Measurements from ENCODE around the gene CLSTN1.

CLSTN1 gene

DNA sequence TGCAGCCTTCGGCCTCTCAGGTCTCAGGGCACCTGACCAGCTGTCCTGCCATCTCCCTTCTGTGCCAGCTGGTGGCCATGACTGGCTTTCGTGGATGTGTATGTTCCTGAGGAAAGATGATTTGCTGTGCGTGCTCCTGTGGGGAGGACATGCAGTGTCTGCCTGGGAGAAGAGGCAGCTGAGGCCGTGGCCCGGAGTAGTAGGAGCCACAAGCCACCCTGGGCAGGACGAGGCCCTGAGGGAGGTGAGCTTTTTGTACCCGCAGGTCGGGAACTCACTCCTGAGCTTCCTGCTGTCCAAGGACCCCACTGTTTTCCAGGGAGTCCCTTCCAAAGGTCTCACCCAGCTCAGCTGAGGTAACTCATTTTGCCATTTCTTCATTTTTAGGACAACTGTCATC lies 113.7 kb downstream of the CLSTN1 start:
- no peak for DNase-seq

DNA sequence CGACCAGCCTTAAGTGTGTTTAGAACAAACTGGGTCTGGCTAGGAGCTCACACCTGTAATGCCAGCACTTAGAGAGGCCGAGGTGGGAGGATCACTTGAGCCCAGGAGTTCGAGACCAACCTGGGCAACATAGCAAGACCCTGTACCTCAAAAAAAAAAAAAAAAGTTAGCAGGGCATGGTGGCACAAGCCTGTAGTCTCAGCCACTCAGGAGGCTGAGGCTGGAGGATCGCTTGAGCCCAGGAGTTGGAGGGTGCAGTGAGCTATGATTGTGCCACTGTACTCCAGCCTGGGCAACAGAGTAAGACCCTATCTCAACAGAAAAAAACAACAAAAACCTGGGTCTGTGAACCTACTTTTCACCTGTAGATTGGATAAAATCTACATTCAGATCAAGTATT lies 117.6 kb downstream of the CLSTN1 start:
- DNase-seq: no peak

DNA sequence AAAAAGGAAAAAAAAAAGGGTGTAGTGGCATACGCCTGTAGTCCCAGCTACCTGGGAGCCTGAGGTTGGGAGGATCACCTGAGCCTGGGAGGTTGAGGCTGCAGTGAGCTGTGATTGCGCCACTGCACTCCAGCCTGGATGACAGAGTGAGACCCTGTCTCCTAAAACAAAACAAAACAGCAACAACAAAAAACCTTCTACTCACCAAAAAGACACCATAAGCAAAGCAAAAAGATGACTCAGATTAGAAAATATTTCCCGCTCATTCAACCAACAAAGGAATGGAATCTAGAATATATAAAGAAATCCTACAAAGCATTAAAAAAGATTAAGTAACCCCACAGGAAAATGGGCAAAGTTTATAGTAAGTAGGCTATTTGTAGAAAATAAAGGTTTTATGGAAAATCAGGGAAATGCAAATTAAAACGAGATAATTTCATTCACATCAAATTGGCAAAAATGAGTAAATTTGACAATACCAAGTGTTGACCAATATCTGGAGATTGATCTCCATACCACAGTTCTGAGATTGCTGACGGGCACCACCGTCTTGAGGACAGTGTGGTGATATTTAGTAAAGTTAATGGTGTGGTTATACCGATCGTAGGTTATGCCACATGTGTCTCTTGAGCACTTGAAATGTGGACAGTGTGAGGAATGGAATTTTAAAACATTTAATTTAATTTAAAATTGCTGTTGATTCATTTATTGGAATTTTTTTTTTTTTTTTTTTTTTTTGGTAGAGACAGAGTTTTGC lies 118.2 kb downstream of the CLSTN1 start:
- peak; percentile 58 for DNase-seq

DNA sequence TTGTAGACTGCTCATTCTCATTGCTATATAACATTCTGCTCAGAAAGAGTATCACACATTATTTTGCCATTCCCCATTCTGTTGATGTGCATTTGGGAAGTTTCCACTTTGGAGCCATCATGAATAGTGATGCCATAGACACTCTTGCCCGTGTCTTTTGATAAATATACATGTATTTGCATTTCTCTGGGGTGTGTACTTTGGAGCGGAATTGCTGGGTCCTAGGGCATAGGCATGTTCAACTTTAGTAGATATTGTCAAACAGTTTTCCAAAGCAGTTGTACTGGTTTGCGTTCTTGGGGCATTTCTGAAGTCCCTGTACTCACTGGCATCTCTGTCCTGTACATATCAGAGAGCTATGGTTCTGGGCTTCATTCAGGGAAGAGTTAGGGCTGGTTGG lies 120.1 kb downstream of the CLSTN1 start:
- DNase-seq: no peak

DNA sequence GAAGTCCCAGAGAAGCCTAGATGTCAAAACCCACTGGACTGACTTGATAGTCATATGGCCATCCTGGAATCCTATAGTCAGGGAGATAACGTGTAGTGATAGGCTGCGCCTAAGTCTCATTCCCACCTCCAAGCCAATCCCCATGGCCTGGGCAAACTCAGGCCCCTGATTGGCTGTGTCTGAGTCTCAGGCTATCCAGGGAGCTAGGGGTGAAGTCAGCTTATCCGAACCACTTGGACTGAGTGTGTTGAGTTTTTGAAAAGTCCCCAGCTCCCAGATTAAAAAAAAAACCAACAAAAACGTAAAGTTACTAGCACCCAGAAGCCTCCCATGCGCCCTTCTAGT lies 120.6 kb downstream of the CLSTN1 start:
- no peak for DNase-seq

DNA sequence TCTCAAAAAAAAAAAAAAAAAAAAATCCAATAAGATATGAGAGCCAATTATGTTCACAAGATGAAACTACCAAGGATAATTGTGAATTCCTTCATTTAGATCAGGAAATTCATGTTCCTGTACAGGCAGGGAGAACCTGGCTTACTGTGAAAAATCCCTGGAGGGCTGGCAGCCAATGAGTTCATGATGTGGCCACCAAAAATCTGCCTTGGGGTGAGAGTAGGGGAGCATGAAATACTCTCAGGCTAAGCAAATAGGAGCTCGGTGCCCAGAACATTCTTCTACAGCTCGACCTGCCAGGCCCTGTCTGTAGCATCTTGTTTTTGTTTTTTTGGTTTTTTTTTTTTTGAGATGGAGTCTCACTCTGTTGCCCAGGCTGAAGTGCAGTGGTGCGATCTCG lies 122.1 kb downstream of the CLSTN1 start:
- DNase-seq: no peak

DNA sequence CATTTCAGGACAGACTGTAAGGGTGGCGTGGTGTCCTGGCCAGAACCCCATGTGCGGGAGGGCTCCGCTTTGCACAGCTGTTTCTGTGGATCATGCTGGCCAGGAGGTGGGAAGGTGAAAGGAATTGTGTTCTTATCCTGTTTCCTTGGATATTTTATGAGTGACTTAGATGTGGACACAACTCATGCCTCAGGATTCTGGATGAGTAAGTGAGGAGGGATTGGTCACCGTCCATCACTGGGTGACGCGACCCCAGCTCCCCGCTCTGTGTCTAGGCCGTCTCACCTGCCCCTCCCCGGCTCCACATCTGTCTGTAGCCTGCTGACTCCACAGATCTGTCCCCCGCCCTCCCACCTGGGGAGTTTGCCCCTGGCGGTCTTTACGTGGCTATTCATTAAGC lies 123.4 kb downstream of the CLSTN1 start:
- DNase-seq: peak; percentile 76

DNA sequence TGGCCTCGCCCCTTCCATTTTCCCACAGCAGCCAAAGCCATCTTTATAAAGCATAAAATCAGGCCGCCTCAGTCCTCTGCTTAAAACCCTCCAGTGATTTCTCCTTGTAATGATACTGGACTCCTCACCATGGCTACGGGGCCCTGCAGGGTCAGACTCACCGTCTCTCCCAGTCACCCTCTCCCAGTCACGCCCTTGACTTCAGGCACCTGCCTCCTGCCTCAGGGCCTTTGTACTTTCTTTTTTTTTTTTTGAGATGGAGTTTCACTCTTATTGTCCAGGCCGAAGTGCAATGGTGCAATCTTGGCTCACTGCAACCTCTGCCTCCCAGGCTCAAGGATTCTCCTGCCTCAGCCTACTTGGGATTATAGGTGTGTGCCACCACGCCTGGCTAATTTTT lies 124.4 kb downstream of the CLSTN1 start:
- DNase-seq: no peak

DNA sequence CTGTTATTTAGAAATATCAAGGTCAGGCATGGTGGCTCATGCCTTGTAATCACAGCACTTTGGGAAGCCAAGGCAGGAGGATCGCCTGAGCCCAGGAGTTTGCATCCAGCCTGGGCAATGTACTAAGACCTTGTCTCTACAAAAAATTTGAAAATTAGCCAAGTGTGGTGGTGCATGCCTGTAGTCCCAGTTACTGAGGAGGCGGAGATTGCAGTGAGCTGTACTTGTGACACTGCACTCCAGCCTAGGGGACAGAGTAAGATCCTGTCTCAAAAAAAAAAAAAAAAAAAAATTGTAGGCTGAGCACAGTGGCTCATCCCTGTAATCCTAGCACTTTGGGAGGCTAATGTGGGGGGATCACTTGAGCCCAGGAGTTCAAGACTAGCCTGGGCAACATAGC lies 127.0 kb downstream of the CLSTN1 start:
- DNase-seq: no peak

DNA sequence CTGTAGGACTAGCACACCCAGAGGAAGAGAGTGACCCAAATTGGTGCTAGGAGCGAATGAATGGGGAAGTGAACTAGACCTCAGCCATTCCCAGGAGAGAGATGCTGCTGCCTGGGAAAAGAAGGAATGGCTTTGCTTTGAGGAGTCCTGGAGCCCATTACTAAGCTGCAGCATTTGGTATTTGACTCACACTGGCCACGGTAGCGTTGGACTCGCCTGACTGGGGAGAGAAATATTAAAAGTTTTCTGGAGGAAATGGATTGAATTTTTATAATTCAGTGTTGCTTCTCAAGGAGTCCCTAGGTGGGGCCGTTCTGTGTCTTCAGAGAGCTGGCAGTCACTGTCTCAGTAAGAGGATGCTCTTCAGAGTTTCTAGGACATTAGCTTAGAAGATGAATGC lies 132.1 kb downstream of the CLSTN1 start:
- peak; percentile 51 for DNase-seq

DNA sequence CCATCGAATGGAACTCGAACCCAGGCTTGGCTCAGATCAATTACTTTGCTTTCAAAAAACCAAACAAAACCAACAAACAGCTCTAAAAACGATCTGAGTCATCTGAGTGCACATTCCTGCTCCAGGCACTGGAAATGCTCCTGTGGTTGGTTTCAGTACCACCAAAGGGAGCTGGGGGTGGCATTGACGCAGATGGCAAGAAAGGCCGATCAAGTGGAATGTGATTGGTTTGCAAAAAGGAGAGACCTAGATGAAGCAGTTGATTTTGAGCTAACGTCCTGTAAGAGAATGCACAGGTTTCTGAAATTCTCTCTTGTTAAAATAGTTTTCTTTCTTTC lies 132.7 kb downstream of the CLSTN1 start:
- DNase-seq: peak; percentile 40

DNA sequence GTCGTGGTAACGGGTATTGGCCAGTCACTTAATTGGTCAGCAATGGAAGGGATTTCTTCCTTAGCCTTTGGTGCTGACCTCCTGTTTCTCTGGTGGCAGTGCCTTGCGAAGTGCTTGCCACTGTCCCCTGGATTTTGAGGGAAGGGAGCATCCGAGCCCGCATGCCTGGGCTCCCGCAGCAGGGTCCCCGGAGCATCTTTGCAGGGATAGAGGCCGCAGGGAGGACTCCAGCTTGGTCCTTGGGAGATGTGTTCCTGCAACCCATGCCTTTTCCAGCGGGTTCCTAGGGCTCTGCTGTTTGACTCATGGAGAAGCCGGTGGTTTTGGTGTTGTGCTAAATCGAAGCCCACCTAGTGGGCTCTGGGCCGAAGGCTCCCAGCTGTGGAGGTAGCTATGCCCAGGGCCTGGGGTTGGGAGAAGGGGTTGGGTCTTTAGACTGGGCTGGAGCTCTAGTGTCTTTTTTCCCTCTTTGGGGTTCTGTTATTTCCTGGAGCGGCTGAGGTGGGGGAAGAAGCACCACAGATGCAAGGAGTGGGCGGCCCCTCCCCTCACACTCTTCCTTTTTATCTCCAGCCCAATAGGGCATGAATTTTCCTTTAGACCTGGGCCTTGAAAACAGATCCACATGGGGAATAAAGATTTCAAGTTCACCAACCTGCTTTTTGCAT lies 133.2 kb downstream of the CLSTN1 start:
- DNase-seq: no peak

DNA sequence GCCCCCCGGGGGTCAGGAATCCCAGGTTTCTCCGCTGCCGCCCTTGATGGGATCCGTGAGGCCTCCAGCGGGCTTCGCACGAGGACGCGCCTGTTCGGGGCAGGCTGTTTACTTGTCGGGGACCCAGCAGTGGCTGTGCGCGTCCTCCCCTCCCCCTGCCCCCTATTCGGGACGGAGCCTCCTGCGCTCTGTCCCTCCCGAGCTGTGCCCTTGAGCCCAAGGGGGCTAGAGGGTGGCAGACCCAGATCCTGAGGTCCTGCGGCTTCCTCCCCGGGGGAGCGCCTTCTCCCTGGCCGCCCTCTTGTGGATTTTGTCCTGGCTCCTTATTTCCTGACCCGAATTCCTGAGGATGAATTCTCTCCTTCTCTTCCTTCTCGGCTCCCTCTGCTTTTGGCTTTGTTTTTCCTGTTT lies 133.8 kb downstream of the CLSTN1 start:
- peak; percentile 22 for DNase-seq

DNA sequence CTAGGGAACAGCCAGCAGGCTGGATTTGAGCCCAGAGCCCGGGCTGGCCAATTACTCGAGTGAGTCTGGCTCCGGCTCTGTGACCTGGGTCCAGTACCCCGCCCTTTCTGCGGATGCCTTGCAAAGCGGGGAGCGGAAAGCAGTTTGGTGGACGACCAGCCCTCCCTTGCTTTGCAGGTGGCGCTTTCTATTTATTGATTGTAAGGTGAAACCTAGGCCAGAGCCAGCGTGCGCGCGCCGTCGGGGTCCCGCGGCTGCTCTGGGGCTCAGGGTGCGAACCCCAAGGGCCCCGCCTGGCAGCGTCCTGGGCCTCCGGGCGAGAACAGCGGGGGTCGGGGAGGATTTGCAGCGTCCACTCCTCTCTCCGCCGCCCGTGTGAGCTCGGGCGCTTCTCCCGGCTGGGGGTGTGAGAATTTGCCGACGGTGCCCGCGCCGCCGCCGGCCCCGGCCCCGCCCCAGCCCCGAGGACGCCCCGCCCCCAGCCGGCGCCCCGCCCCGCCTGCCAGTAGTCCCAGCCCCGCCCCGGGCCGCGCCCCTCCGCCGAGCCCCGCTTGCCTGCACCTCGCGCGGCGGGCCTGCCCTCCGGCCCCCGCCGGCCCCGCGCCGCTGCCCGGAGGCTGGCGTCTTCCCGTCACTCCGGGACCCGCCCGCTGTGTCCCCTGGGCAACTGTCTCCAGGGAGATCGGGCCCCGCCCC lies 134.6 kb downstream of the CLSTN1 start:
- peak; percentile 78 for DNase-seq

DNA sequence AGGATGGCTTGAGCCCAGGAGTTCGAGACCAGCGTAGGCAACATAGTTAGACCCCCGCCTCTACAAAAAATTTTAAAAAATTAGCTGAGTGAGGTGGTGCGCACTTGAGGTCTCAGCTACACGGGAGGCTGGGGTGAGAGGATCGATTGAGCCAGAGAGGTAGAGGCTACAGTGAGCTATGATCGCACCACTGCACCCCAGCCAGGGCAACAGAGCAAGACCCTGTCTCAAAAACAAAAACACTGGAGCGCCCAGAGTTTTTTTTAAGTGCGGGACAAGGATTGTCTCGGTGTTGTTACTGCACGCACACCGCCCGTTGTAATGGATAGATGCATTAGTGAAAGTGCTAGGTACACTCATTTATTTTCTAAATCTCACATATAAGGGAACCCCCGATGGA lies 135.2 kb downstream of the CLSTN1 start:
- no peak for DNase-seq

DNA sequence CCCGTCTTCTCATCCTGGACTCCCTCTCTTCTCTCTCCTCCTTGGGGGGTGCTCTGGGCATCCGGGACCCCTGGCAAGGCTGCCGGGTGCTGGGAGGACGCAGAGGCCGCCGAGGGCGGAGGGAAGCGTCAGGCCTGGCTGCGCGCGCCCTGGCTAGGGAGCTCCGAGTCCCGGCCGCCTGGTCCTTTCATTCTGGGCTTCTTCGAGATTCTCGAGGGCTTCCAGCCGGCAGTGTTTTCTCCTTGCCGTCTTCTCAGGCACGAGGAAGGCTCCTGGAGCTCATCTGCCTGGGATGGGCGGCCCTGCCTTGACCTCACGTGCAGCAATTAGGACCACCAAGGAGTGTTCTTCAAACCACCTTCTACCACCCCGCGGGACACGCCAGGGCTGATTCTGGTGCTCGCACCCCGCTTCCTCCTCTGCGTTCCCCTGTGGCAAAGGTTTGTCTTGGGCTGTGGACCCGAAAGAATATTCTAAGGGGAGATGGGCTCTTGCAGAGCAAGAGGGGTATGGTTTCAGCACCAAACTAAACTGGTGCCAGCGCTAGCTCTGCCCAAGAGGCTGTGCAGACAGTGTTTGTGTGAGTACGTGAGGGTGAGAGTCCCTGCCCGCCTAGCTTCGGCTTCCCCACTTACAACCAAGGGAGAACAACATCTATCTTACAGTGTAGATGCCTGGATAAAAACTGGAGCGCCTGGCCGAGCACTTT lies 135.7 kb downstream of the CLSTN1 start:
- peak; percentile 22 for DNase-seq

DNA sequence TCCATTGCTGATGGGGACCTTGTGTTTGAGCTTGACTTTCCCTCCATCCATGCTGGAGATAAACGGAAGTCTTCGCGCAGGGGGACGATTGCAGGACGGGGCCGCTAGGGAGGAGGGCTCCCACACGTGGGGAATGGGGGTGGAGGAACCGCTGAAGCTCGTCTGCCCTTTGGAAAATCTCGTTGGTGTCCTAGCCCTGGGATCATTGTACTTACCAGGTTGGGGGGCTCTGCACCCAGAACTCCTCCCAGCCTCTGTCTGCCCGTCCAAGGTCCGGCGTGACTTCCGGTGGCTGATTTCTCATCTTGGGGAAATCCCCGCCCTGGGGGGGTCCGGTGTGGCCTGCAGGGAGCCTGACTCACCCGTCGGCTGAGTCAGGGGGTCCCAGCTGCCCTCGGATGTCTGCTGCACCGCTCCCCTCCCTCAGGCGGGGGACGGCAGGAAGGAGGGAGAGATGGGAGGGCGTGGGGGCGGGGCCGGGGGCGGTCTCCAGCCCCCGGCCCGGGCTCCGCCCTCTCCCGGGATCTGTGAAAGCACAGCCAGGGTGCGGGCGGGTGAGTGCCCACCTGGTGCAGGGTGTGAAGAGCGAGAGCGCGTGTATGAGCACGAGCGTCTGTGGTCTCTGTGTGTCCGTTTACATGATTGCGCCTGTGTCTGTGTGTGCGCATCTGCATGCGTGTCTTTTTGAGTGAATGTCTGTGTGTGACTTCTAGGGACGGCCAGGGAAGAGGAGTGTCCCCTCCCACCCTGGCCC lies 136.5 kb downstream of the CLSTN1 start:
- DNase-seq: peak; percentile 87

DNA sequence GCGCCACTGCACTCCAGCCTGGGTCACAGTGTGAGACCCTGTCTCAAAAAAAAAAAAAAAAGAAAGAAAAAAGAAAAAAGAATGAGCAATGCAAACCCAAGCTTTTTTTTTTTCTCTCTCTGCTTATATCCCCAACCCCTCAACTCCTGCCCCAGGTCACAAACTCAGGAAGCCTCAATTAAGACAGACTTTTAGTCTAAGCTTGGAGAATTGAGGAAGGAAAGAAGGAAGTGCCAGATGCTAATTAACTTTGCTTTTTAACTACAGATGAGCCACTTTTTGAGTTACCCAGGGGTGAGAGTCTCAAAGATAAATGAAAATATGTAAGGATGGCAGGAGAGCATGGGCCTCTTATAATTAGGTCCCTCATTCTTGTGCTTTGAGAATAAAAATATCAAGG lies 139.0 kb downstream of the CLSTN1 start:
- no peak for DNase-seq

DNA sequence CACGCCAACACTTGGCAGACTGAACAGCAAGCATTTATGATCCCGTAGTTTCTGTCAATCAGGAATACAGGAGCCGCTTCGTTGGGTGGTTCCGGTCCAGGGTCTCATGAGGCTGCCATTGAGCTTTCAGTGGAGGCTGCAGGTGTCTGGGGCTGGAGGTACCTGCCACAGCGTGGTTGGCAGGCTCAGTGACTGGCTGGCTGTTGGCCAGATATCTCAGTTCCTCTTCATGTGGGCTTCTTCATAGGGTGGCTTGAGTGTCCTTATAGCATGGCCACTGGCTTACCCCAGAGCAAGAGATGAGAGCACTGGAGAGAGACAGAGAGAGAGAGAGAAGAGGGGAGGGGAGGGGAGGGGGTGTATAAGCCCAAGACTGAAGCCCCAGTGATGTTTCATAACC lies 142.9 kb downstream of the CLSTN1 start:
- no peak for DNase-seq

DNA sequence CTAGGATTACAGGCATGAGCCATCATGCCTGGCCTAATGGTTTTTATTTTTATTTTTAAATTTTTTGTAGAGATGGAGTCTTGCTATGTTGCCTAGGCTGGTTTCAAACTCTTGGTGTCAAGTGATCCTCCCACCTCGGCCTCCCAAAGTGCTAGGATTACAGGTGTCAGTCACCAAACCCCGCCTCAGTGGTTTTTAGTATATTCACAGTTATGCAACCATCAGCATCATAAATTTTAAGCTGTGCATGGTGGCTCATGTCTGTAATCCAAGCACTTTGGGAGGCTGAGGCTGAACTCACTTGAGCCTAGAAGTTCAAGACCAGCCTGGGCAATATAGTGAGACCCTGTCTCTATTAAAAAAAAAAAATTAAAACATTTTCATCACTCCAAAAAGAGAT lies 143.7 kb downstream of the CLSTN1 start:
- DNase-seq: no peak
